Uterus (tissue), 2 donors: ENCODE data around the gene OBSCN.

Source experiments
- POLR2A ChIP-seq, 2 donors: fragments of 450-650 bp; IDR thresholded peaks; one replicate each; pipeline ENCODE4 v1.6.1; 2016; ENCODE audit warnings: antibody characterized with exemption in 2 of 2, mild to moderate bottlenecking in 1 of 2, moderate library complexity in 1 of 2
- TF ChIP-seq, protein P1 (sequence below), 4 experiments: fragments of 200-600 bp in 2 of 4; fragments of 450-650 bp in 2 of 4; sonication (generic) in 2 of 4; IDR thresholded peaks; one replicate each; pipeline ENCODE4 v1.5.1; 2016 to 2019; ENCODE audit warnings: antibody characterized with exemption in 4 of 4, mild to moderate bottlenecking in 2 of 4, moderate library complexity in 1 of 4

DNA sequence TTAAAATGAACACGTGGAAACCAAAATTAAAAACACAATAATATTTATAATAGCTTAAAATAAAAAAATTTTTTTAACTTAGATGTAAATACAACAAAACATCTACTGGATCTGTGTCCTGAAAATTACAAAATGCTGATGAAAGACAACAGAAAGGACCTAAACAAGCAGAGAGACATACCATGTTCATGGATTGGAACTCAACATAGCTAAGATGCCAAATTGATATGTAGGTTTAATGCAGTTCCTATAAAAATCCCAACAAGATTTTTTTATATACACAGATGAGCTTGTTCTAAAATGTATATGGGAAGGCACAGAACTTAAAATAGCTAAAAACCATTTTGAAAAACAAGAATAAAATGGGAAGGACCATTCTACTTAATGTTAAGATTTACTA lies 117.4 kb downstream of the OBSCN start:
- TF ChIP-seq, protein P1, sequence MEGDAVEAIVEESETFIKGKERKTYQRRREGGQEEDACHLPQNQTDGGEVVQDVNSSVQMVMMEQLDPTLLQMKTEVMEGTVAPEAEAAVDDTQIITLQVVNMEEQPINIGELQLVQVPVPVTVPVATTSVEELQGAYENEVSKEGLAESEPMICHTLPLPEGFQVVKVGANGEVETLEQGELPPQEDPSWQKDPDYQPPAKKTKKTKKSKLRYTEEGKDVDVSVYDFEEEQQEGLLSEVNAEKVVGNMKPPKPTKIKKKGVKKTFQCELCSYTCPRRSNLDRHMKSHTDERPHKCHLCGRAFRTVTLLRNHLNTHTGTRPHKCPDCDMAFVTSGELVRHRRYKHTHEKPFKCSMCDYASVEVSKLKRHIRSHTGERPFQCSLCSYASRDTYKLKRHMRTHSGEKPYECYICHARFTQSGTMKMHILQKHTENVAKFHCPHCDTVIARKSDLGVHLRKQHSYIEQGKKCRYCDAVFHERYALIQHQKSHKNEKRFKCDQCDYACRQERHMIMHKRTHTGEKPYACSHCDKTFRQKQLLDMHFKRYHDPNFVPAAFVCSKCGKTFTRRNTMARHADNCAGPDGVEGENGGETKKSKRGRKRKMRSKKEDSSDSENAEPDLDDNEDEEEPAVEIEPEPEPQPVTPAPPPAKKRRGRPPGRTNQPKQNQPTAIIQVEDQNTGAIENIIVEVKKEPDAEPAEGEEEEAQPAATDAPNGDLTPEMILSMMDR (IDR thresholded peaks at IDR 0.05) = no peak
- no peak for TF ChIP-seq POLR2A (IDR thresholded peaks at IDR 0.05)
